Measurements from ENCODE around the gene TPSB2.
"Not testable (repeated sequence)": the region's sequence is repeated elsewhere in the genome, so short reads cannot be mapped to it uniquely, and the experiment has no call there.

TPSB2 gene

GRCh38 chr16:1261131-1261892 lies 31.3 kb upstream of the TPSB2 start:
- peak; percentile 28 for DNase-seq

DNA sequence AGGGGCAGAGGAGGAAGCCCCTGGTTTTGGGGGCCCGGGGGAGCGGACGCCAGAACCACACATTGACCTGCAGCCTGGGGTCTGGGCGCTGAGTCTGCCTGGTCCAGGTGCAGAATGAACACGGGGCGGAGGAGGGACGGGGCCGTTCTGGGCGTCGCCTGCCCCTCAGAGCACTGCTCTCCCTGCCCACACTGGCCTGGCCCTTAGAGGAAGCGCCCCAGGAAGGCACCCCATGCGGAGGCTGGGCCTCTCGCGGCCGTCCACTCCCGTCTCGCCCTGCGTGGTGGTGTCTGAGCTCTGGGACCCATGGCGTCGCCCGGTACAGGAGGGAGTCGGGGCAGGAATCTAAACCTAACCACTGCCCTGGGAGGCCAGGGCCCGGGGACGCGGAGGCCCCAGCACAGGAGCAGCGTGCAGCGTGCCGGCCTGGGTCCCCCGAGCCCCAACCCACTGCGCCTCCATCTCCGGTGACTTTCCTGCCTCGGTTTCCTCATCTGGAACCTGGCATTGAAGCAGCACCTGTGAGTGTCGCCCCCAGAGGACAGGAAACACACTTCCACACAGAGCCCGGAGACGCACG lies 30.2 kb upstream of the TPSB2 start:
- DNase-seq: no peak

GRCh38 chr16:1259760-1260068 lies 29.7 kb upstream of the TPSB2 start:
- no peak for DNase-seq

- DNase-seq: peak; percentile 44
These were observed 29.1 kb upstream of the TPSB2 start for GRCh38 chr16:1258906-1259759.

DNA sequence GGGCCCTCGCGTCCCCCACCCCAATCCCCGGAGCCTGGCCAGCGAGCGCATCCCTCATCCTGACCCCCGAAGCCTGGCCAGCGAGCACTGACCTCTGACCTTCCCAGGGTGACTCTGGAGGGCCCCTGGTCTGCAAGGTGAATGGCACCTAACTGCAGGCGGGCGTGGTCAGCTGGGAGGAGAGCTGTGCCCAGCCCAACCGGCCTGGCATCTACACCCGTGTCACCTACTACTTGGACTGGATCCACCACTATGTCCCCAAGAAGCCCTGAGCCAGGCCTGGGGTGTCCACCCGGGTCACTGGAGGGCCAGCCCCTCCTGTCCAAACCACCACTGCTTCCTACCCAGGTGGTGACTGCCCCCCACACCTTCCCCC lies 28.2 kb upstream of the TPSB2 start:
- DNase-seq: peak; percentile 28

DNA sequence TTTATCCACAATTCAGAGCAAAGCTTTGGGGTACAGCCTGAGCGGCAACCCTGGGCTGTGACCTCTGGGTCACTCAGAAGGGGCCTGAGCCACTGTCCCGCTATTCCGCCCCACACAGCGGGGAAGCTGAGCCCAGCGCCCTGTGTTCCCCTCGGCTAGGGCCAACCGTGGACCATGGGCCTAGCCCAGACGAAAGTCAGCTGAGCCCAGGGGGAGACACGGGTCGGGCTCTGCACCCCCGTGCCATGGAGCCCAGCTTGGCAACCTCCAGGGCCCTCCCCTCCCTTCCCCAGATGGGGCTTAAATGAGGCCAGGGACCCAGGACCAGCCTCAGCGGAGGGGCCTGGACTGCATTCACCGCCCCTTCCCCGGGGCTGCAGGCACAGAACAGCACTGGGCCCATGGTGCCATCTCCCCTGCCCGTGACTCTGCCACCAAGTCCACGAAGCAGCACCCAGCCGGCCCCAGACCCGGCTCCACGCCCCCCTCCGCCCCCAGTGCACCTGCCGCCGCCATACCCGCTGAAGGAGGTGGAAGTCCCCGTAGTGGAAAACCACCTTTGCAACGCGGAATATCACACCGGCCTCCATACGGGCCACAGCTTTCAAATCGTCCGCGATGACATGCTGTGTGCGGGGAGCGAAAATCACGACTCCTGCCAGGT lies 27.7 kb upstream of the TPSB2 start:
- DNase-seq: no peak

DNA sequence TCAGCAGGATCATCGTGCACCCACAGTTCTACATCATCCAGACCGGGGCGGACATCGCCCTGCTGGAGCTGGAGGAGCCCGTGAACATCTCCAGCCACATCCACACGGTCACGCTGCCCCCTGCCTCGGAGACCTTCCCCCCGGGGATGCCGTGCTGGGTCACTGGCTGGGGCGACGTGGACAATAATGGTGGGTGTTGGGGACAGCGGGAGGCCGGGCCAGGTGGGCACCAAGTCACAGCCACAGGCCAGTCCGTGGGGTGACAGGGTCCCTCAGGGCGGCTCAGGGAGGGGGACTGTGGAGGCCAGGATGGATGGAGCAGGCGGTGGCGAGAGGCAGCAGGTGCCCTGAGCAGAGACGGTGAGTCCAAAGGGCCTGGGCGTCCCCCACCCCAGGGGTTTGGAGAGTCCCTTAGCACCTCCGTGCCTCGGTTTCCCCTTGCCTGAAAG lies 26.9 kb upstream of the TPSB2 start:
- DNase-seq: no peak

DNA sequence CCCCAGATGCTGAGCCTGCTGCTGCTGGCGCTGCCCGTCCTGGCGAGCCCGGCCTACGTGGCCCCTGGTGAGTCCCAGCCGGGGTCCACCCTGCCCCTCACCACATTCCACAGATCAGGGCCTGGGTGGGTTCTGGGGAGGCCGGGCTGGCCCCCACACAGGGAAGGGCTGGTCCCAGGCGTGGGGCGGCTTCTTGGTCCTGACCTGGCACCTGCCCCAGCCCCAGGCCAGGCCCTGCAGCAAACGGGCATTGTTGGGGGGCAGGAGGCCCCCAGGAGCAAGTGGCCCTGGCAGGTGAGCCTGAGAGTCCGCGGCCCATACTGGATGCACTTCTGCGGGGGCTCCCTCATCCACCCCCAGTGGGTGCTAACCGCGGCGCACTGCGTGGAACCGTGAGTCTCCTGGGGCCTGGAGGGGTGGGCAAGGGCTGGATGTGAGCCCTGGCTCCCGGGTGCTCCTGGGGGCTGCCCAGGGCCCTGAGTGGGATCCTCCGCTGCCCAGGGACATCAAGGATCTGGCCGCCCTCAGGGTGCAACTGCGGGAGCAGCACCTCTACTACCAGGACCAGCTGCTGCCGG lies 26.4 kb upstream of the TPSB2 start:
- not testable (repeated sequence) for DNase-seq

DNA sequence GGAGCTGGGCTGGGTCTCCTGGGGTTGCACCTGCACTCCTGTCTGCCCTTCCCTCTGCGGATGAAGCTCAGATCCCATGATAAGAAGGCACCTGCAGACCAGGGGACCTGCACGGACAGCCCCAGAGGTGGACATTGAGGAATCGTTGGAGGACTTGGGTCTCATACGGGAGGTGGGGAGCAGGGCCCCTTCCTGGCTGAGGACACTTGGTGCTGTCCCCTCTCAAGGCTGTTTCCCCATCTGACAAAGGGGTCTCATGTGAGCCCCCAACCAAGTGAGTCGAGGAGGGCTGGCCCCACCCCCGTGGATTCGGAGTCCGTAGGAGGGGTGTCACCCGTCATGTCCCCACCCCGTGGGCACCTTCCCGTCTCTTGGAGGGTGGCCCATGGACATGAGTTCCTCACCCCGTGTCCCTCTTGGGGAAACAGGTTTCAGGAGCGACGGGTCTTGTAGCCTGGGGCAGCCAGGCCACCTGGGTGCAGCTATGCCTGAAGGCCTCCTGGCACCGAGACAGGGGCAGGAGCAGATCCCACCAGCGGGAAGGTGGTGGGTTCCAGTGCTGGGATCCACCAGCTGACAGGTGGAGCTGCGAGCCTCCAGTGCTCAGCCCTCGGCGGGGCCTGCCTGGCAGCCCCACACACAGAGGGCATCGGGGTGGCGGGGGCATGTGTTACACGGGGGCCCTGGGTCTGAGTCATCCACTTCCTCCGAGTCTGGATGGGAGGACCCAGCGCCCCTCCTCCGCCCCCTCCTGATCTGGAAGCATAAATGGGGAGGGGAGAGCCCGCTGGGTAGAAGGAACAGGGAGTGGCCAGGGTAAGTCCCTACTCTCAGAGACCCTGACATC lies 25.5 kb upstream of the TPSB2 start, which contains the start of gene TPSD1:
Gene TPSD1, plus strand, starts transcription at position 794 of the 847 bp plus-strand sequence. CDS start 212 bp downstream, outside the sequence.
- peak; percentile 31 for DNase-seq

GRCh38 chr16:1254821-1255220 lies 24.8 kb upstream of the TPSB2 start:
- DNase-seq: not testable (repeated sequence)

DNA sequence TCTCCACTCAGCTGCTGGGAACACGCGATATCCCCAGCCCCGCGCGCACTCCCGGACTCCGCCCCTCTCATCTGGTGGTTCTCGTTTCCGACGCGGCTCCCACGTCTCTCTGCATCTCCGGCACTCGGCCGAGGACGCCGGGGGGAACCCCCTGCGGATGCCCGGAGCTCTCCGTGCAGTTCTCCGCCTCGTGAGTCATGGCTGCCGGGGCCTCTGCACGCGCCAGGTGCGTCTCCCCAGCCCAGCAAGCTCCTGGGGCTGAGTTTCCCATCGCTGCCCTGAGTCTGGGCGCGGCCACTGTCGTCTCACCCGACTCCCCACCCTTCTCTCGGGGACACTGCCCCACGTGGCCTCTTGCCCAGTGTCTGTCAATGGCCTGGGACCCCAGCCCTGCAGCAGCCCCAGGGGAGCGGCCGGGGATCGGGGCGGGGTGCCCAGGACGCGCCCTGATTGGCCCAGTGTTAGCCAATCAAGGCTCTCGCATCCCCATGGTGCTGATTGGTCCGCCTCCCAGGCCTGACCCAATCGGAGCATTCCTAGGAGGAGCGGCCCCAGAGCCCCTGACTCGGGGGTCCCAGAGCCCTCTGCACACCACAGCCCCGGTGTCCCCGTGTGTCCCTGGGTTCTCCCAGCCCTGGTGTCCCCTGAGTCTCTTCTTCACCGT lies 23.8 kb upstream of the TPSB2 start:
- not testable (repeated sequence) for DNase-seq

- DNase-seq: not testable (repeated sequence)
These were observed 19.2 kb upstream of the TPSB2 start for GRCh38 chr16:1249031-1249755.

- not testable (repeated sequence) for DNase-seq
These were observed 18.0 kb upstream of the TPSB2 start for GRCh38 chr16:1247903-1248537.

GRCh38 chr16:1245452-1246020 lies 15.6 kb upstream of the TPSB2 start:
- peak; percentile 64 for DNase-seq

GRCh38 chr16:1244881-1245280 lies 14.9 kb upstream of the TPSB2 start:
- DNase-seq: peak; percentile 96

- peak; percentile 21 for DNase-seq
These were observed 14.2 kb upstream of the TPSB2 start for GRCh38 chr16:1243907-1244850.

DNA sequence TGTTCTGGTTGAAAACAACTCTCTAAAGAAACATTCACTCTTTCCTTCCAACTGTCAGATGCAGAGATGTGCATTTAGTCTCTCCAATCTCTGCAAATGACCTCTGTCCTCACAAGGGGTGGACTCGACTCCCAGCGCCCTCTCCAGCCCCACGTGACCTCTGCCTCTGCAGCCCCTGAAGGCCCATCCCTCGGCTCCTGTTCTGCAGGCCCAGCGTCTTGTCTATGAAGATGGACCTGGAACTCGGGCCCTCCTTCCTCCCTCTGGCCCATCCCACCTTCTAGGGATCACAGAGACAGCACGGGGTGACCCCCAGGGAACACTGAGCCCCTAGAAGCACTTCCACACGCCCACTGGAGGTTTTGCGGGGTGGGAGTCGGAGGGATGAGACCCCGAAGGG lies 13.4 kb upstream of the TPSB2 start:
- DNase-seq: not testable (repeated sequence)

GRCh38 chr16:1241081-1241480 lies 11.1 kb upstream of the TPSB2 start:
- DNase-seq: not testable (repeated sequence)
